ENCODE measurements around the gene SRRM1. TPM values are rescaled to one million over a fixed set of nuclear protein-coding genes. Genes with fewer than 3 reads are reported as not detected.

Gene SRRM1
- total RNA-seq, 4 donors from 2014 or later: 106 to 164 (median 152) TPM

DNA sequence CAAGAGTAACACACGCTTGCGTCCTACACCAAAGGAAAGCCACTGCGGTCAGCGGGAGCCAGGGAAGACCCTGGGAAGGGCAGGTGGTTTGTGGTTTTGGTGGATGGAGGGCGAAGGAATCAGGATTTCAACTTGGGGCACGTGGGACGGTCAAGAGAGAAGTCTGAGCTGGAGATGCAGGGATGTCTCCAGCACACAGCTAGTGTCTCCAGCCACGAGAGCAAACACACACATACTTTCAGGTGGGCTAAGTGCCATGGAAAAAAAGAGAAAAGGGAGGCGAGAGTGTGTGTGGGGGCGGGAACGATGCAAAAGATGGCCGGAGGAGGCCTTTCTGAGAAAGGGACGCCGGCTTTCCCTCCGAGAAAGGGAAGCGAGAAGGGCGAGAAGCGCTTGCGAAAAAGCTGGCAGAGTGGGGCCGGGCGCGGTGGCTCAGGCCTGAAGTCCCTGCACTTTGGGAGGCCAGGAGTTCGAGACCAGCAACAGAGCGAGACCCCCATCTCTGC lies 1.4 kb upstream of the SRRM1 start:
- Histone ChIP-seq H3K36me3 (peaks cover 0 to 15% (median 3%) of the 10 kb centered on the region in 3 donors), H3K27ac (peak overlapping the region; percentile 98 to 100 (median 100)), H3K27me3 (no peaks in the 10 kb centered on the region), H3K4me3 (peak overlapping the region; percentile 73 to 99 (median 90)), H3K4me1 (peaks cover 0 to 43% (median 20%) of the 10 kb centered on the region in 4 donors), H3K9me3 (no peaks in the 10 kb centered on the region)
- TF ChIP-seq EP300 (IDR thresholded peaks at IDR 0.05): no peak
- TF ChIP-seq, protein P1, sequence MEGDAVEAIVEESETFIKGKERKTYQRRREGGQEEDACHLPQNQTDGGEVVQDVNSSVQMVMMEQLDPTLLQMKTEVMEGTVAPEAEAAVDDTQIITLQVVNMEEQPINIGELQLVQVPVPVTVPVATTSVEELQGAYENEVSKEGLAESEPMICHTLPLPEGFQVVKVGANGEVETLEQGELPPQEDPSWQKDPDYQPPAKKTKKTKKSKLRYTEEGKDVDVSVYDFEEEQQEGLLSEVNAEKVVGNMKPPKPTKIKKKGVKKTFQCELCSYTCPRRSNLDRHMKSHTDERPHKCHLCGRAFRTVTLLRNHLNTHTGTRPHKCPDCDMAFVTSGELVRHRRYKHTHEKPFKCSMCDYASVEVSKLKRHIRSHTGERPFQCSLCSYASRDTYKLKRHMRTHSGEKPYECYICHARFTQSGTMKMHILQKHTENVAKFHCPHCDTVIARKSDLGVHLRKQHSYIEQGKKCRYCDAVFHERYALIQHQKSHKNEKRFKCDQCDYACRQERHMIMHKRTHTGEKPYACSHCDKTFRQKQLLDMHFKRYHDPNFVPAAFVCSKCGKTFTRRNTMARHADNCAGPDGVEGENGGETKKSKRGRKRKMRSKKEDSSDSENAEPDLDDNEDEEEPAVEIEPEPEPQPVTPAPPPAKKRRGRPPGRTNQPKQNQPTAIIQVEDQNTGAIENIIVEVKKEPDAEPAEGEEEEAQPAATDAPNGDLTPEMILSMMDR (IDR thresholded peaks at IDR 0.05): no peak
- no peak for TF ChIP-seq POLR2A (IDR thresholded peaks at IDR 0.05)
- no peak for DNase-seq (ENCODE audit: low spot score in 2 of 2)
- 27 to 33% methylated on average over 24 of the region's 24 CpGs for WGBS, 2 donors

DNA sequence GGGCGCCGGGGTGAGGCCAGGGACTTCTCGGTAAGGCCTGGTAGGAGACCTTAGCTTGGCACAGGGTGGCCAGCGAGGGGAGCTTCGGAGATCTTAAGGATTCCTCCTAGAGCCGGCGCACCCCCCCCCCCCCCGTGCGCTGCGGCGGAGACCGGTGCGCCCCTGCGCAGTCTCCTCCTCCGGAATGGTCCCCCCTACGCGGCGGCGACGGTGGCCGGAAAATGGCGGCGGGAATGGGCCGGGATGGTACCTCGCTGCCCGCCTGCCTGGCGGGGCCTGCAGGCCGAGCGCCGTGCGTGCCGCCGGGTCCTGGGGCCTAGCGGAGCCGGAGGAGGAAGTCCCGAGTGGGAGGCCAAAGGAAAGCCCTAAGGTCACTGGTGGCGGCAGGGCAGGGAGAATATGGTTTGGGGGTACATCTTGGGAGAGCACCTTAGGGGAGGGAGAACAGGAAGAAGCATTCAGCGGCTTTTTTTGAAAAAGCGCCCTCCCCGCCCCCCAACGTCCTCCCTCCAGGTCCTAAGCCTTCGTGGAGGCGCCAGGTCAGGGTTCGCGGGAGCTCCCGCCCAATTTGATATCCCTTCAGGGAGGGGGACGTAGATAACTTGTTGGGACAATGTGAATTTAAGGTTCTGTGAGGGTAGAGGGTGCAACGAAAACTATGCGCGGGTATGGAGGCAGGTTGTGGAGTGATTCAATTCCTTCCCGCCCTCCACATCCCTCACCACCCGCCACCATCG lies 429 bp downstream of the SRRM1 start:
- H3K4me3 ChIP-seq: peak overlapping the region; percentile 90 to 99 (median 94)

DNA sequence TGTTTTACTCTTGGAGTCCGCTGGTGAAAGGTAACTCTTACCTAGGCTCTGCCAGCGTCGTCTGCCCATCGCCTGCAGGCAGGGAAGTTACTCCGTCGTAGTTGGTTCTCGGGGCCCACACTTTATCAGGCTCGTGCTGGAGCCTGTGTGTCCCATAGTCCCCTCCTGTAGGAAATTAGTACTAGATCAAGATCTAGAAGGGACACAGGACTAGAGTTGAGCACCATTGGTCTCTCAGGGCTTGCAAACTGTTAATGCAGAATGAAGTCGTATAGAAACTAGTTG lies 940 bp downstream of the SRRM1 start:
- Histone ChIP-seq H3K27ac (peak overlapping the region in 3 of 4 donors; percentile 92 to 98 (median 92)), H3K36me3 (peaks cover 4 to 39% (median 15%) of the 10 kb centered on the region in 3 donors), H3K4me1 (peaks cover 0 to 48% (median 20%) of the 10 kb centered on the region in 4 donors), H3K9me3 (no peaks in the 10 kb centered on the region), H3K27me3 (no peaks in the 10 kb centered on the region), H3K4me3 (peak overlapping the region; percentile 90 to 99 (median 94))
- TF ChIP-seq EP300 (IDR thresholded peaks at IDR 0.05) (no peak), POLR2A (IDR thresholded peaks at IDR 0.05) (no peak)
- TF ChIP-seq, protein P1 (IDR thresholded peaks at IDR 0.05): no peak
- DNase-seq (ENCODE audit: low spot score in 2 of 2): no peak
- 2 to 3% methylated on average over 9 of the region's 9 CpGs for WGBS, 2 donors

More for the DNA sequence above, 429 bp downstream of the SRRM1 start:
- Histone ChIP-seq H3K9me3 (no peaks in the 10 kb centered on the region), H3K4me1 (peaks cover 0 to 48% (median 20%) of the 10 kb centered on the region in 4 donors), H3K27me3 (no peaks in the 10 kb centered on the region), H3K36me3 (peaks cover 4 to 33% (median 10%) of the 10 kb centered on the region in 3 donors), H3K27ac (peak overlapping the region; percentile 81 to 98 (median 92))
- DNase-seq (ENCODE audit: low spot score in 2 of 2): no peak
- TF ChIP-seq POLR2A (IDR thresholded peaks at IDR 0.05): peak in 1 of 2 donors; percentile 32
- no peak for TF ChIP-seq EP300 (IDR thresholded peaks at IDR 0.05)
- TF ChIP-seq, protein P1 (IDR thresholded peaks at IDR 0.05): no peak
- WGBS, 2 donors: 0 to 1% methylated on average over 24 to 40 of the region's 53 CpGs

DNA sequence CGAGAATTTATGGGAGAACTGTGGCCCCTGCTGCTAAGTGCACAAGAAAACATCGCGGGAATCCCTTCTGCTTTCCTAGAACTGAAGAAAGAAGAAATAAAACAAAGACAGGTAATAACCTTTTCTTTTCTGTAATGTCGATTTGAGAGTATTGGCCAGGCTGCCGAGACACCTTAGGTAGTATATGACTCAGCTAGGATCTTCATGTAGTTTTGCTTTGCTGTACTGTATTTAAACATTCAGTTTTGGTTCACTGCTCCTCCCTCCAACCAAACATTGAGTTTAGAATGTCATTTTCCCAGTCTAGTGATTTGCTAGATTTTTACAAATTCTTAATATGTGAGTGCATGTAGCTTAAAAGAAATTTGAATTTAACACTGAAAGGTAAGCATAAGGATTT lies 5.8 kb downstream of the SRRM1 start:
- no peaks in the 10 kb centered on the region for H3K9me3 ChIP-seq
- TF ChIP-seq, protein P1 (IDR thresholded peaks at IDR 0.05): no peak
- no peak for TF ChIP-seq EP300 (IDR thresholded peaks at IDR 0.05)
- TF ChIP-seq POLR2A (IDR thresholded peaks at IDR 0.05): no peak
- no peak overlapping the region for H3K27ac ChIP-seq
- peaks cover 0 to 33% (median 14%) of the 10 kb centered on the region in 4 donors for H3K4me1 ChIP-seq
- WGBS, 2 donors: 93% methylated on average over 5 of the region's 5 CpGs
- DNase-seq (ENCODE audit: low spot score in 2 of 2): no peak
- H3K27me3 ChIP-seq: no peaks in the 10 kb centered on the region
- H3K4me3 ChIP-seq: no peak overlapping the region
- H3K36me3 ChIP-seq: peaks cover 14 to 87% (median 46%) of the 10 kb centered on the region in 3 donors

DNA sequence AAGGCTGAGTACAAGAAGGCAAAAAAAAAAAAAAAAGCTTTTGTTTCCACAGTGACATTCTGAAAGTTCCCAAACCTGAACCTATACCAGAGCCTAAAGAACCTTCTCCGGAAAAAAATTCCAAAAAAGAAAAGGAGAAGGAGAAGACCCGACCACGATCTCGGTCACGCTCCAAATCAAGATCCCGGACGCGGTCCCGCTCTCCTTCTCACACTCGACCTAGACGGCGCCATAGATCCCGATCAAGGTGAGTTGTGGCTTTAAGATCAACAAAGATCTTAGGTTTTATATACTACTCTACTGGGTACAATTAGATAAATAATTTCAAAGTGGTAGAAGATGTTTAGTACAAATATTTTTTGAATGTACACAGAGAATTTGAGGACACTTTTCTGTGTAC lies 9.3 kb downstream of the SRRM1 start:
- H3K9me3 ChIP-seq: no peaks in the 10 kb centered on the region
- no peak for TF ChIP-seq EP300 (IDR thresholded peaks at IDR 0.05)
- TF ChIP-seq POLR2A (IDR thresholded peaks at IDR 0.05): no peak
- TF ChIP-seq, protein P1 (IDR thresholded peaks at IDR 0.05): no peak
- DNase-seq (ENCODE audit: low spot score in 2 of 2): no peak
- H3K4me3 ChIP-seq: no peak overlapping the region
- H3K27me3 ChIP-seq: no peaks in the 10 kb centered on the region
- H3K4me1 ChIP-seq: no peaks in the 10 kb centered on the region
- 93 to 94% methylated on average over 13 of the region's 13 CpGs for WGBS, 2 donors
- peaks cover 21 to 100% (median 66%) of the 10 kb centered on the region in 3 donors for H3K36me3 ChIP-seq
- H3K27ac ChIP-seq: no peak overlapping the region
